ENCODE results near the gene OR5D14. TPM values are rescaled to one million over a fixed set of nuclear protein-coding genes. Genes with fewer than 3 reads are reported as not detected.

The OR5D14 gene
- total RNA-seq, 1 experiment from 2014 or later = not detected

GRCh38 chr11:55791606-55792005 lies 3.8 kb upstream of the OR5D14 start:
- H3K36me3 Mint-ChIP-seq = peaks cover 52% of the 10 kb centered on the region
- peaks cover 72% of the 10 kb centered on the region for H3K9me3 Mint-ChIP-seq
- TF ChIP-seq FOXP1 (CRISPR knock-in tag; IDR thresholded peaks at IDR 0.05; ENCODE audit: borderline replicate concordance) = no peak
- TF ChIP-seq RORB (CRISPR knock-in tag; IDR thresholded peaks at IDR 0.05) = no peak
- no peak for TF ChIP-seq MYBL2 (CRISPR knock-in tag; IDR thresholded peaks at IDR 0.05)
- TF ChIP-seq SP1 (CRISPR knock-in tag; conservative IDR thresholded peaks at IDR 0.05) = no peak
- TF ChIP-seq ARID4B (CRISPR knock-in tag; IDR thresholded peaks at IDR 0.05; ENCODE audit: borderline replicate concordance) = no peak
- TF ChIP-seq GTF2I (CRISPR knock-in tag; conservative IDR thresholded peaks at IDR 0.05) = no peak
- TF ChIP-seq ZNF416 (CRISPR knock-in tag; IDR thresholded peaks at IDR 0.05) = no peak
- no peak for TF ChIP-seq ELF4 (CRISPR knock-in tag; IDR thresholded peaks at IDR 0.05; ENCODE audit: low read depth)
- TF ChIP-seq AR (CRISPR knock-in tag; IDR thresholded peaks at IDR 0.05) = no peak
- no peak for TF ChIP-seq SOX15 (CRISPR knock-in tag; IDR thresholded peaks at IDR 0.05)
- TF ChIP-seq E2F1 (CRISPR knock-in tag; IDR thresholded peaks at IDR 0.05) = no peak
- TF ChIP-seq ZNF232 (CRISPR knock-in tag; IDR thresholded peaks at IDR 0.05) = no peak
- TF ChIP-seq NFATC4 (CRISPR knock-in tag; IDR thresholded peaks at IDR 0.05) = no peak
- TF ChIP-seq MLX (CRISPR knock-in tag; IDR thresholded peaks at IDR 0.05) = no peak
- TF ChIP-seq MXD4 (CRISPR knock-in tag; IDR thresholded peaks at IDR 0.05; ENCODE audit: borderline replicate concordance) = no peak
- TF ChIP-seq ZNF121 (CRISPR knock-in tag; IDR thresholded peaks at IDR 0.05) = no peak
- TF ChIP-seq JAZF1 (CRISPR knock-in tag; IDR thresholded peaks at IDR 0.05) = no peak
- DNase-seq (ENCODE audit: low spot score) (no peak), ATAC-seq (no peak)
- H3K27ac Mint-ChIP-seq = no peak overlapping the region
- no peak overlapping the region for H3K4me3 Mint-ChIP-seq
- H3K4me1 Mint-ChIP-seq = no peaks in the 10 kb centered on the region
- ChIA-PET CTCF (no interaction called here), POLR2A (no interaction called here)
- peaks cover 6% of the 10 kb centered on the region for H3K27me3 Mint-ChIP-seq (ENCODE audit: low read depth)

GRCh38 chr11:55793321-55793720 lies 2.0 kb upstream of the OR5D14 start:
- Mint-ChIP-seq H3K9me3 (peaks cover 60% of the 10 kb centered on the region), H3K4me1 (no peaks in the 10 kb centered on the region), H3K27me3 (ENCODE audit: low read depth) (no peaks in the 10 kb centered on the region), H3K27ac (no peak overlapping the region), H3K36me3 (peaks cover 40% of the 10 kb centered on the region), H3K4me3 (no peak overlapping the region)
- ATAC-seq (no peak), DNase-seq (ENCODE audit: low spot score) (no peak)
- CTCF ChIA-PET = no interaction called here
- POLR2A ChIA-PET = no interaction called here
- TF ChIP-seq SMAD3 (CRISPR knock-in tag; IDR thresholded peaks at IDR 0.05; ENCODE audit: borderline replicate concordance) (no peak), RORB (CRISPR knock-in tag; IDR thresholded peaks at IDR 0.05) (no peak), FOXP4 (CRISPR knock-in tag; IDR thresholded peaks at IDR 0.05) (no peak), ZNF281 (CRISPR knock-in tag; IDR thresholded peaks at IDR 0.05) (no peak), E2F1 (CRISPR knock-in tag; IDR thresholded peaks at IDR 0.05) (no peak), TEAD4 (CRISPR knock-in tag; IDR thresholded peaks at IDR 0.05) (no peak), ZNF232 (CRISPR knock-in tag; IDR thresholded peaks at IDR 0.05) (no peak), NFATC4 (CRISPR knock-in tag; IDR thresholded peaks at IDR 0.05) (no peak)
